NT2/D1 (cell line): ENCODE data around the gene ATG4C.
"Not testable (repeated sequence)": the region's sequence is repeated elsewhere in the genome, so short reads cannot be mapped to it uniquely, and the experiment has no call there.

Experiments
- DNase-seq: peaks from one replicate; pipeline ENCODE4 v3.0.0-alpha.2; 2011; ENCODE audit warnings: low read depth, low spot score
- H3K27me3 ChIP-seq: 2 replicates; pipeline ENCODE4 v1.6.0; 2011; ENCODE audit warnings: mild to moderate bottlenecking; ENCODE audit not compliant: insufficient read length, insufficient read depth
- H3K36me3 ChIP-seq: 2 replicates; pipeline ENCODE4 v1.6.1; 2011; ENCODE audit warnings: mild to moderate bottlenecking, low read length, mixed read lengths; ENCODE audit not compliant: insufficient read depth, insufficient read length
- H3K4me1 ChIP-seq: 2 replicates; pipeline ENCODE4 v1.5.1; 2011; ENCODE audit not compliant: insufficient read depth, insufficient read length
- H3K4me3 ChIP-seq: 2 replicates; pipeline ENCODE4 v1.5.1; 2011; ENCODE audit warnings: low read depth; ENCODE audit not compliant: insufficient read length
- H3K9ac ChIP-seq: 2 replicates; pipeline ENCODE4 v1.6.0; 2011; ENCODE audit warnings: low read depth; ENCODE audit not compliant: insufficient read length
- H3K9me3 ChIP-seq: 2 replicates; pipeline ENCODE4 v1.5.1; 2011; ENCODE audit warnings: mild to moderate bottlenecking, low read length; ENCODE audit not compliant: insufficient read depth
- SUZ12 ChIP-seq: IDR thresholded peaks from 2 replicates; pipeline ENCODE4 v1.6.1; 2011; ENCODE audit not compliant: insufficient read length, insufficient read depth; ENCODE audit errors: extremely low read depth
- YY1 ChIP-seq: IDR thresholded peaks from 2 replicates; pipeline ENCODE4 v1.6.1; 2011; ENCODE audit not compliant: insufficient read length, insufficient read depth
- ZNF274 ChIP-seq: IDR thresholded peaks from 2 replicates; pipeline ENCODE4 v1.6.1; 2011; ENCODE audit warnings: mild to moderate bottlenecking, low read depth, low read length

ATG4C gene

GRCh38 chr1:62765981-62766380 is 18.0 kb upstream of the ATG4C start:
- Histone ChIP-seq H3K9me3 (peaks cover 17% of the 10 kb centered on the region; the same call in 1 of the 2 replicates), H3K27me3 (no peaks in the 10 kb centered on the region), H3K4me3 (no peak overlapping the region), H3K9ac (no peak overlapping the region), H3K4me1 (no peaks in the 10 kb centered on the region), H3K36me3 (no peaks in the 10 kb centered on the region)
- no peak for TF ChIP-seq SUZ12
- no peak for TF ChIP-seq ZNF274
- no peak for TF ChIP-seq YY1
- no peak for DNase-seq

DNA sequence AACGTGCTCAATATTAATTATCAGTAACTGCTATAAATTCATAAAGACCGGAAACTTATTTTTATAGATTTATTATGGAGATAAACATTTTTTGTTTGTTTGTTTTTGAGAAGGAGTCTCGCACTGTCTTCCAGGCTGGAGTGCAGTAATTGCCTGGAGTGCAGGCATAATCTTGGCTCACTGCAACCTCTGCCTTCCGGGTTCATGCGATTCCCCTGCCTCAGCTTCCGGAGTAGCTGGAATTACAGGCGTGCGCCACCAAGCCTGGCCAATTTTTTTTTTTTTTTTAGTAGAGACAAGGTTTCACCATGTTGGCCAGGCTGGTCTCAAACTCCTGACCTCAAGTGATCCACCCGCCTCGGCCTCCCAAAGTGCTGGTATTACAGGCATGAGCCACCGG is 15.4 kb upstream of the ATG4C start:
- not testable (repeated sequence) for H3K4me3 ChIP-seq, H3K9ac ChIP-seq, H3K36me3 ChIP-seq, DNase-seq, H3K4me1 ChIP-seq, H3K27me3 ChIP-seq, H3K9me3 ChIP-seq

DNA sequence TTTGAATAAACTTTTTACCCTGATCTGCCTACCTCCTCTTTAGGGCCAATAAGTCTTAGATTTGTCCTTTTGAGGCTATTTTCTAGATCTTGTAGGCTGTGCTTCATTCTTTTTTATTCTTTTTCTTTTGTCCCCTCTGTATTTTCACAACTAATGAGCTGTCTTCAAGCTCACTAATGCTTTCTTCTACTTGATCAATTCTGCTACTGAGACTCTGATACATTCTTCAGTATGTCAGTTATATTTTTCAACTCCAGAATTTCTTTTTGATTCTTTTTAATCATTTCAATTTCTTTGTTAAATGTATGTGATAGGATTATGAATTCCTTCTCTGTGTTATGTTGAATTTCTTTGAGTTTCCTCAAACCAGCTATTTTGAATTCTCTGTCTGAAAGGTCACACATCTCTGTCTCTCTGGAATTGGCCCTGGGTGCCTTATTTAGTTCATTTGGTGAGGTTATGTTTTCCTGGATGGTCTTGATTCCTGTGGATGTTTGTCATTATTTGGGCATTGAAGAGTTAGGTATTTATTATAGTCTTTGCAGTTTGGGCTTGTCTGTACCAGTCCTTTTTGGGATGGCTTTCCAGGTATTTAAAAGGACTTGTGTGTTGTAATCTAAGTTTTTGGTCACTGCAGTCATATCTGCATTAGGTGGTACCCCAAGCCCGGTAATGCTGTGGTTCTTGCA is 11.2 kb upstream of the ATG4C start:
- Histone ChIP-seq H3K9me3 (no peaks in the 10 kb centered on the region), H3K9ac (no peak overlapping the region), H3K4me3 (no peak overlapping the region), H3K4me1 (no peaks in the 10 kb centered on the region), H3K27me3 (no peaks in the 10 kb centered on the region), H3K36me3 (no peaks in the 10 kb centered on the region)
- no peak for DNase-seq
- TF ChIP-seq YY1 (no peak), ZNF274 (no peak), SUZ12 (no peak)

DNA sequence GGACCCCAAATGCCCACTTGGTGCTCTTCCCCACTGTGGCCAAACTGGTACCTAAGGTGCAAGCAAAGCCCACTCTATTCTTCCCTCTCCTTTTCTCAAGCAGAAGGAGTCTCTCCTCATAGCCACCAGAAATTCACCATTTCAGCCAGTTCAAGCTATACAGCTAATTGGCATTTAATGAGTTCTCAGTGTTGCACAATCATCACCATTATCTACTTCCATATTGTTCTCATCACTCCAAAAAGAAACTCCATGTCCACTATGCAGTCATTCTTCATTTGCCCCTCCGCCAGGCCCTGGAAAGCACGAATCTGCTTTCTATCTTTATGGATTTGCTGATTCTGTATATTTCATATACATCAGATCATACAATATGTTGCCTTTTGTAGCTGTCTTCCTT is 9.9 kb upstream of the ATG4C start:
- H3K9ac ChIP-seq, result no peak overlapping the region
- peaks cover 3% of the 10 kb centered on the region for H3K4me1 ChIP-seq
- no peaks in the 10 kb centered on the region for H3K36me3 ChIP-seq
- no peak for DNase-seq
- H3K4me3 ChIP-seq, result no peak overlapping the region
- TF ChIP-seq SUZ12 (no peak), ZNF274 (no peak), YY1 (no peak)
- no peaks in the 10 kb centered on the region for H3K9me3 ChIP-seq
- H3K27me3 ChIP-seq, result no peaks in the 10 kb centered on the region

- TF ChIP-seq SUZ12 (no peak), ZNF274 (no peak), YY1 (no peak)
- Histone ChIP-seq H3K4me3 (no peak overlapping the region), H3K36me3 (no peaks in the 10 kb centered on the region), H3K9me3 (no peaks in the 10 kb centered on the region), H3K27me3 (no peaks in the 10 kb centered on the region), H3K4me1 (peaks cover 3% of the 10 kb centered on the region), H3K9ac (no peak overlapping the region)
- no peak for DNase-seq
These were observed 8.8 kb upstream of the ATG4C start for GRCh38 chr1:62774971-62775595.

DNA sequence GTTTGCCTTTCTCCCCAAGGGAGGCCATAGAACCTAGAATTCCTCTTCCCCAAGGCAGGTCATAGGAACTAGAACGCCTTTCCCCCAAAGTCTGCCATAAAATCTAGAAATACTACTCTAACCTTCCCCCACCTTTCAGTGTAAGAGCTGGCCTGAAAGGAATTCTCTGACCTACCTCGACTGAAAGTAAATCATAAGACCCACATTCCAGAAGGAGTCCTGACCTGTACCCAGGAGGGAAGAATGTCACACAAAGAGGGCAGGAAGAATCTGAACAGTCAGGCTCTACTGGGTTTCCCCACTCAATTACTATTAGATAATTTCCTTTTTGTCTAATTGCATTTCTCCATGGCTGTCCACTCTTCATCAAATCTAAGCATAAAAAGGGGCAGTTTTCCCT is 5.7 kb upstream of the ATG4C start:
- H3K9ac ChIP-seq, result no peak overlapping the region
- no peaks in the 10 kb centered on the region for H3K27me3 ChIP-seq
- H3K36me3 ChIP-seq, result no peaks in the 10 kb centered on the region
- DNase-seq, result no peak
- H3K4me3 ChIP-seq, result no peak overlapping the region
- H3K4me1 ChIP-seq, result peaks cover 3% of the 10 kb centered on the region
- TF ChIP-seq SUZ12 (no peak), YY1 (no peak), ZNF274 (no peak)
- H3K9me3 ChIP-seq, result no peaks in the 10 kb centered on the region

- Histone ChIP-seq H3K4me1 (peaks cover 3% of the 10 kb centered on the region), H3K4me3 (no peak overlapping the region), H3K27me3 (no peaks in the 10 kb centered on the region), H3K9me3 (no peaks in the 10 kb centered on the region), H3K36me3 (no peaks in the 10 kb centered on the region), H3K9ac (no peak overlapping the region)
- TF ChIP-seq ZNF274 (no peak), YY1 (no peak), SUZ12 (no peak)
- no peak for DNase-seq
These were observed 1.9 kb upstream of the ATG4C start for GRCh38 chr1:62781841-62782543.

GRCh38 chr1:62782544-62783212 is 1.3 kb upstream of the ATG4C start:
- H3K4me3 ChIP-seq, H3K4me1 ChIP-seq, DNase-seq, H3K36me3 ChIP-seq, H3K27me3 ChIP-seq, H3K9ac ChIP-seq, H3K9me3 ChIP-seq: not testable (repeated sequence)
